Peyer's patch (tissue), 4 donors: ENCODE measurements around the gene CAT.

Experiments
- CTCF ChIP-seq, 6 experiments: fragments of 450-650 bp in 4 of 6; fragments of 200-600 bp in 2 of 6; sonication (generic) in 1 of 6; IDR thresholded peaks; one replicate each; pipeline ENCODE4 v1.5.1; 2017 to 2019; ENCODE audit warnings: antibody characterized with exemption in 6 of 6, mild to moderate bottlenecking in 3 of 6, moderate library complexity in 1 of 6
- POLR2A ChIP-seq, 2 donors: fragments of 450-650 bp; IDR thresholded peaks; one replicate each; pipeline ENCODE4 v1.5.1; 2017; ENCODE audit warnings: antibody characterized with exemption in 2 of 2, mild to moderate bottlenecking in 2 of 2, moderate library complexity in 2 of 2

- TF ChIP-seq CTCF (IDR thresholded peaks at IDR 0.05) (no peak), POLR2A (IDR thresholded peaks at IDR 0.05) (no peak)
Measured at GRCh38 chr11:34397811-34398210, 40.9 kb upstream of the CAT start.
